Sigmoid colon (tissue), 7 donors: ENCODE results near the gene UNCX. TPM values are rescaled to one million over a fixed set of nuclear protein-coding genes. Genes with fewer than 3 reads are reported as not detected.

ENCODE experiments used
- DNase-seq: peaks from one replicate; pipeline ENCODE4 v3.0.0-alpha.2; 2019
- H3K27ac ChIP-seq, 4 donors: fragments of 200-600 bp; sonication (generic); one replicate each; pipeline ENCODE4 v1.5.1; 2016 to 2019; ENCODE audit warnings: mild to moderate bottlenecking in 1 of 4
- H3K27me3 ChIP-seq, 3 donors: fragments of 200-600 bp; sonication (generic); one replicate each; pipeline ENCODE4 v1.5.1; 2019; ENCODE audit warnings: mild to moderate bottlenecking in 1 of 3
- H3K36me3 ChIP-seq, 4 donors: fragments of 200-600 bp; sonication (generic); one replicate each; pipeline ENCODE4 v1.5.1; 2016 to 2019
- H3K4me1 ChIP-seq, 4 donors: fragments of 200-600 bp; sonication (generic); one replicate each; pipeline ENCODE4 v1.5.1; 2017 to 2019
- H3K4me3 ChIP-seq, 4 donors: fragments of 200-600 bp; sonication (generic); one replicate each; pipeline ENCODE4 v1.5.1; 2017 to 2019; ENCODE audit warnings: mild to moderate bottlenecking in 2 of 4, moderate library complexity in 1 of 4
- H3K9me3 ChIP-seq, 4 donors: fragments of 200-600 bp in 3 of 4; sonication (generic) in 3 of 4; one replicate each; pipeline versions ENCODE4 v1.5.1 to v1.6.1; 2013 to 2019
- CTCF ChIP-seq, 4 experiments: fragments of 450-650 bp in 3 of 4; fragments of 200-600 bp in 1 of 4; IDR thresholded peaks; one replicate each; pipeline ENCODE4 v1.5.1; 2016 to 2019; ENCODE audit warnings: antibody characterized with exemption in 4 of 4, mild to moderate bottlenecking in 3 of 4, moderate library complexity in 2 of 4
- EP300 ChIP-seq, 4 donors: sonication (generic); formaldehyde crosslinking; IDR thresholded peaks; one replicate each; pipeline ENCODE4 v1.6.1; 2017; ENCODE audit warnings: antibody characterized with exemption in 4 of 4
- POLR2A ChIP-seq, 2 donors: fragments of 450-650 bp; IDR thresholded peaks; one replicate each; pipeline ENCODE4 v1.6.1; 2016; ENCODE audit warnings: antibody characterized with exemption in 2 of 2, mild to moderate bottlenecking in 2 of 2, moderate library complexity in 2 of 2
- POLR2AphosphoS5 ChIP-seq, 4 donors: sonication (generic); formaldehyde crosslinking; IDR thresholded peaks; one replicate each; pipeline ENCODE4 v1.6.1; 2017; ENCODE audit warnings: antibody characterized with exemption in 4 of 4
- WGBS, 2 donors: extraction: QIAGEN DNeasy Blood & Tissue Kit; methylation state at CpG; one replicate each; pipeline ENCODE4 v1.1.7; 2013; 5-methylcytosine and 5-hydroxymethylcytosine counted together
- intact Hi-C: fragments of 100-400 bp; cut with DNase I; formaldehyde crosslinking; loops from one replicate; pipeline ENCODE4 v1.15.1; 2023
- polyA plus RNA-seq, 3 donors: library from polyadenylated mRNA; stranded (reverse); fragments of 200-250 nt; gene quantifications; one replicate each; pipeline ENCODE4 v1.2.3, GENCODE V29; 2013
- total RNA-seq, 4 donors: library from RNA; depleted of rRNA; stranded (reverse); fragments of >200 nt; gene quantifications; one replicate each; pipeline ENCODE4 v1.1.0, GENCODE V29; 2016
- donor health status: healthy with polysubstance abuse.
- donor health status: Bipolar disorder and iron deficiency.
- donor health status: healthy.

Gene UNCX
- total and polyA plus RNA-seq, 7 donors: not detected

- intact Hi-C loops: no loop called here
- H3K4me1 ChIP-seq: no peaks in the 10 kb centered on the region
- 70 to 79% methylated on average over 30 of the region's 30 CpGs for WGBS, 2 donors
- H3K4me3 ChIP-seq: no peak overlapping the region
- DNase-seq: no peak
- H3K27me3 ChIP-seq: peaks cover 13 to 73% (median 71%) of the 10 kb centered on the region in 3 donors
- H3K27ac ChIP-seq: no peak overlapping the region
- no peaks in the 10 kb centered on the region for H3K36me3 ChIP-seq
- no peaks in the 10 kb centered on the region for H3K9me3 ChIP-seq
- TF ChIP-seq EP300 (IDR thresholded peaks at IDR 0.05) (no peak), POLR2A (IDR thresholded peaks at IDR 0.05) (no peak), POLR2AphosphoS5 (IDR thresholded peaks at IDR 0.05) (no peak), CTCF (IDR thresholded peaks at IDR 0.05) (no peak)
Measured at GRCh38 chr7:1274121-1274875, 41.6 kb downstream of the UNCX start.

- DNase-seq: no peak
- peaks cover 13 to 67% (median 65%) of the 10 kb centered on the region in 3 donors for H3K27me3 ChIP-seq
- TF ChIP-seq POLR2A (IDR thresholded peaks at IDR 0.05) (no peak), POLR2AphosphoS5 (IDR thresholded peaks at IDR 0.05) (no peak), CTCF (IDR thresholded peaks at IDR 0.05) (no peak), EP300 (IDR thresholded peaks at IDR 0.05) (no peak)
- H3K36me3 ChIP-seq: no peaks in the 10 kb centered on the region
- 66 to 74% methylated on average over 18 of the region's 18 CpGs for WGBS, 2 donors
- H3K4me1 ChIP-seq: no peaks in the 10 kb centered on the region
- intact Hi-C loops: no loop called here
- H3K4me3 ChIP-seq: no peak overlapping the region
- no peaks in the 10 kb centered on the region for H3K9me3 ChIP-seq
- no peak overlapping the region for H3K27ac ChIP-seq
Measured at GRCh38 chr7:1274876-1275375, 42.3 kb downstream of the UNCX start.

- no peak for DNase-seq
- Histone ChIP-seq H3K4me3 (no peak overlapping the region), H3K27ac (no peak overlapping the region), H3K4me1 (no peaks in the 10 kb centered on the region), H3K27me3 (peaks cover 13 to 59% (median 57%) of the 10 kb centered on the region in 3 donors), H3K9me3 (no peaks in the 10 kb centered on the region), H3K36me3 (no peaks in the 10 kb centered on the region)
- TF ChIP-seq POLR2A (IDR thresholded peaks at IDR 0.05): no peak
- no peak for TF ChIP-seq CTCF (IDR thresholded peaks at IDR 0.05)
- intact Hi-C loops: no loop called here
- WGBS, 2 donors: 51 to 68% methylated on average over 61 of the region's 61 CpGs
Measured at GRCh38 chr7:1275451-1276381, 43.0 kb downstream of the UNCX start.

GRCh38 chr7:1276626-1277175, 44.0 kb downstream of the UNCX start:
- Histone ChIP-seq H3K9me3 (no peaks in the 10 kb centered on the region), H3K27ac (no peak overlapping the region), H3K27me3 (peaks cover 13 to 49% (median 48%) of the 10 kb centered on the region in 3 donors), H3K4me3 (no peak overlapping the region), H3K36me3 (no peaks in the 10 kb centered on the region), H3K4me1 (no peaks in the 10 kb centered on the region)
- TF ChIP-seq POLR2A (IDR thresholded peaks at IDR 0.05) (no peak), POLR2AphosphoS5 (IDR thresholded peaks at IDR 0.05) (no peak), EP300 (IDR thresholded peaks at IDR 0.05) (no peak), CTCF (IDR thresholded peaks at IDR 0.05) (no peak)
- intact Hi-C loops: no loop called here
- no peak for DNase-seq
- WGBS, 2 donors: 94% methylated on average over 10 of the region's 10 CpGs
